Measurements from ENCODE around the gene BCAR3. TPM values are rescaled to one million over a fixed set of nuclear protein-coding genes. Genes with fewer than 3 reads are reported as not detected.

Gene BCAR3
- total RNA-seq, 4 donors from 2014 or later = 17.1 to 25.0 (median 22.9) TPM

DNA sequence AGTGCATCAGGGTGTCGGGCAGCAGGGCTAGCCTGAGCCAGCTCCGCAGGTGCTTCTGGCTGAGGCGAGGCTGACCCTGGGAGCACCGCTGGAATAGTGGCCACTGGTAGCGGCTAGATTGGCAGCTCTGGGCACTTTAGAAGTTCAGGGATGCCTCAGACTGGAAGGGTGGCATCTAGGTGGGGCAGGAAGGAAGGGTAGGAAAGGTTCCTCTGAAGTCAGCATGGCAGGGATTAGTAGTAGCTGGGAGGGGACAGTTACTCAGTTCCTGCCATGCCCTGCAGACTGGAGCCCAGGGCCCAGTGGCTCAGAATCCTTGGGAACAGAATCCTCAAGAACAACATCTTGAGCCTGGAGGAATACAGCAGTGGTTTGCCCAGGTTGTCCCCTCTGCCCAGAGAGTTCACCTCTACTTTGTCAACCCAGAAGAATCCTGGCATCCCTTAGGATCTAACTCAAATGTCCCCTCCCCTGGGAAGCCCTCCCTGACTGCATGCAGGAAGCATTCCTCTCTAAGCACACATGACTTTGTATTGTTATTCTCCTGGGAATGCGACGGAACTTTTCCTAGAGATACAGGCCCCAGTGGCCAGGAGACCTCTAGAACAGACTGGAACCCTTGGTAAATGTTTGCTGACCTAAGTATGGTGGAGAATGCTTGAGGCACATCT lies 39.5 kb upstream of the BCAR3 start:
- Histone ChIP-seq H3K36me3 (no peaks in the 10 kb centered on the region), H3K9me3 (no peaks in the 10 kb centered on the region), H3K4me3 (no peak overlapping the region), H3K27ac (no peak overlapping the region), H3K27me3 (no peaks in the 10 kb centered on the region), H3K4me1 (peaks cover 25 to 26% of the 10 kb centered on the region in 2 donors)
- intact Hi-C loops (cut with DNase I; ENCODE audit: low total_unique reads) = no loop called here
- in situ Hi-C loops (cut with MboI; ENCODE audit: low sequenced_read_pairs in 4 of 4) = no loop called here
- ATAC-seq (no peak), DNase-seq (no peak)
- no peak for TF ChIP-seq POLR2A (IDR thresholded peaks at IDR 0.05)
- TF ChIP-seq, protein P1, sequence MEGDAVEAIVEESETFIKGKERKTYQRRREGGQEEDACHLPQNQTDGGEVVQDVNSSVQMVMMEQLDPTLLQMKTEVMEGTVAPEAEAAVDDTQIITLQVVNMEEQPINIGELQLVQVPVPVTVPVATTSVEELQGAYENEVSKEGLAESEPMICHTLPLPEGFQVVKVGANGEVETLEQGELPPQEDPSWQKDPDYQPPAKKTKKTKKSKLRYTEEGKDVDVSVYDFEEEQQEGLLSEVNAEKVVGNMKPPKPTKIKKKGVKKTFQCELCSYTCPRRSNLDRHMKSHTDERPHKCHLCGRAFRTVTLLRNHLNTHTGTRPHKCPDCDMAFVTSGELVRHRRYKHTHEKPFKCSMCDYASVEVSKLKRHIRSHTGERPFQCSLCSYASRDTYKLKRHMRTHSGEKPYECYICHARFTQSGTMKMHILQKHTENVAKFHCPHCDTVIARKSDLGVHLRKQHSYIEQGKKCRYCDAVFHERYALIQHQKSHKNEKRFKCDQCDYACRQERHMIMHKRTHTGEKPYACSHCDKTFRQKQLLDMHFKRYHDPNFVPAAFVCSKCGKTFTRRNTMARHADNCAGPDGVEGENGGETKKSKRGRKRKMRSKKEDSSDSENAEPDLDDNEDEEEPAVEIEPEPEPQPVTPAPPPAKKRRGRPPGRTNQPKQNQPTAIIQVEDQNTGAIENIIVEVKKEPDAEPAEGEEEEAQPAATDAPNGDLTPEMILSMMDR (IDR thresholded peaks at IDR 0.05 in 4 of 5, conservative IDR thresholded peaks at IDR 0.05 in 1 of 5) = no peak

DNA sequence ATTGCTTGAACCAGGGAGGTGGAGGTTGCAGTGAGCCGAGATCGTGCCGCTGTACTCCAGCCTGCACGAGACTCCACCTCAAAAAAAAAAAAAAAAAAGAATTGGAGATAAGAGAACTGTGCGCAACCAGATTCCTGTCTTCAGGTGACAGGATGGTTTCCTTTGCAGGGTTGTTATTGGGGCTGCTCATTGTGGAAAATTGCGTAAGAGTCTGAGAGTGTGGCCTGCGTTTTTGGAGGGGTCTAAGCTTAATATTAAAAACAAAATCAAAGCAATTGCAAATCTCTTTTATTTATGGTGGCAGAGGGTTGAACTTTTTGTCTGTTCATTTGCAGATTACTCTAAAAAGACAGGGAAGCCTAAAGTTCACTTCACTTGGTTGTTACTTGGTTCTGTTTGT lies 36.0 kb upstream of the BCAR3 start:
- H3K36me3 ChIP-seq = no peaks in the 10 kb centered on the region
- peaks cover 25 to 26% of the 10 kb centered on the region in 2 donors for H3K4me1 ChIP-seq
- TF ChIP-seq POLR2A (IDR thresholded peaks at IDR 0.05) = no peak
- TF ChIP-seq, protein P1 (IDR thresholded peaks at IDR 0.05 in 4 of 5, conservative IDR thresholded peaks at IDR 0.05 in 1 of 5) = no peak
- intact Hi-C loops (cut with DNase I; ENCODE audit: low total_unique reads) (no loop called here), in situ Hi-C loops (cut with MboI; ENCODE audit: low sequenced_read_pairs in 4 of 4) (no loop called here)
- no peaks in the 10 kb centered on the region for H3K9me3 ChIP-seq
- ATAC-seq (no peak), DNase-seq (no peak)
- no peak overlapping the region for H3K4me3 ChIP-seq
- no peaks in the 10 kb centered on the region for H3K27me3 ChIP-seq
- no peak overlapping the region for H3K27ac ChIP-seq

DNA sequence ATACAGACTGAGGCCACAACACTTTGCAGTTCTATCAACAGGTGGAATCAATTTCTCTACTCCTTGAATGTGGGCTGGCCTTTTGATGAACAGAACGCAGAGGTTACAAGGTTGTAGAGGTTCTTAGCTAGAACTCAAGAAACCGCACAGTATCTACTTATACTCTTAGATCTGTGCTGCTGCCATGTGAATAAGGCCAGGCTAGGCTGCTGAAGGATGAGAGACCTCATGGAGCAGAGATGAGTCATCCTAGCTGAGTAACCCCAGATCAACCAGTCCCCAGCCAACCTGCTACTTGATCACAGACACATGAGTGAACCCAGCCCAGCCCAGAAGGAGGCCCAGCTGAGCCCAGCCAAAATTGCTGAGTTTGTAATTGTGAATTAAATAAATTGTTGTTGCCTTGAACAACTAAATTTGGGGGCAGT lies 35.3 kb upstream of the BCAR3 start:
- DNase-seq = no peak
- no peak overlapping the region for H3K4me3 ChIP-seq
- ATAC-seq = no peak
- H3K27me3 ChIP-seq = no peaks in the 10 kb centered on the region
- H3K9me3 ChIP-seq = no peaks in the 10 kb centered on the region
- intact Hi-C loops (cut with DNase I; ENCODE audit: low total_unique reads) (no loop called here), in situ Hi-C loops (cut with MboI; ENCODE audit: low sequenced_read_pairs in 4 of 4) (no loop called here)
- H3K36me3 ChIP-seq = no peaks in the 10 kb centered on the region
- H3K27ac ChIP-seq = no peak overlapping the region
- peaks cover 18 to 22% of the 10 kb centered on the region in 2 donors for H3K4me1 ChIP-seq
- TF ChIP-seq, protein P1 (IDR thresholded peaks at IDR 0.05 in 4 of 5, conservative IDR thresholded peaks at IDR 0.05 in 1 of 5) = no peak
- TF ChIP-seq POLR2A (IDR thresholded peaks at IDR 0.05) = no peak

DNA sequence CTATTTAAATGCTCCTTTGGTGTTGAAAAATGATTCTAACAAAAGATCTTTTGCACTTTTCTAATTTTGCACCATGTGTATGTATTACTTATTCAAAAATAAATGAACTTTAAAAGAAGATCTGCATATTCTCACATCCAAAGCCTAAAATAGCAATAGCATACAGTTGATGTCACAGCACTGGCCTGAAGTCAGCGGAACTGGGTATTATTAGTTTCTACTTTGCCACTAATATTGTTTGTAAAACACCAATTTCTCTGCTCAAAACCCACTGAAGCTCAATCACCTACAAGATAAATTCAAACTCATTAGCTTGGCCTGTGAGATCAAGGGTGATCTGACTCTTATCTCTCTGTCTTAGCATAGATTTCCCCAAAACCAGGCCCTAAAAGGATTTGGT lies 34.5 kb upstream of the BCAR3 start:
- intact Hi-C loops (cut with DNase I; ENCODE audit: low total_unique reads) = no loop called here
- H3K9me3 ChIP-seq = no peaks in the 10 kb centered on the region
- in situ Hi-C loops (cut with MboI; ENCODE audit: low sequenced_read_pairs in 4 of 4) = no loop called here
- TF ChIP-seq, protein P1 (IDR thresholded peaks at IDR 0.05 in 4 of 5, conservative IDR thresholded peaks at IDR 0.05 in 1 of 5) = no peak
- no peak for TF ChIP-seq POLR2A (IDR thresholded peaks at IDR 0.05)
- DNase-seq (no peak), ATAC-seq (no peak)
- no peaks in the 10 kb centered on the region for H3K36me3 ChIP-seq
- H3K27ac ChIP-seq = no peak overlapping the region
- peaks cover 11 to 15% of the 10 kb centered on the region in 2 donors for H3K4me1 ChIP-seq
- H3K4me3 ChIP-seq = no peak overlapping the region
- H3K27me3 ChIP-seq = no peaks in the 10 kb centered on the region

Data from gastrocnemius medialis (tissue), 4 donors.